WI38 (cell line): ENCODE results near the gene DUSP19.

Experiments used
- H3K4me3 ChIP-seq: 2 replicates; pipeline ENCODE4 v1.5.1; 2011; ENCODE audit warnings: low read depth, mild to moderate bottlenecking, control low read depth, low read length
- TF ChIP-seq, protein P1 (sequence below): IDR thresholded peaks from 2 replicates; pipeline ENCODE4 v1.5.1; 2012; ENCODE audit warnings: low read depth, mild to moderate bottlenecking, control low read depth, low read length

Gene DUSP19

DNA sequence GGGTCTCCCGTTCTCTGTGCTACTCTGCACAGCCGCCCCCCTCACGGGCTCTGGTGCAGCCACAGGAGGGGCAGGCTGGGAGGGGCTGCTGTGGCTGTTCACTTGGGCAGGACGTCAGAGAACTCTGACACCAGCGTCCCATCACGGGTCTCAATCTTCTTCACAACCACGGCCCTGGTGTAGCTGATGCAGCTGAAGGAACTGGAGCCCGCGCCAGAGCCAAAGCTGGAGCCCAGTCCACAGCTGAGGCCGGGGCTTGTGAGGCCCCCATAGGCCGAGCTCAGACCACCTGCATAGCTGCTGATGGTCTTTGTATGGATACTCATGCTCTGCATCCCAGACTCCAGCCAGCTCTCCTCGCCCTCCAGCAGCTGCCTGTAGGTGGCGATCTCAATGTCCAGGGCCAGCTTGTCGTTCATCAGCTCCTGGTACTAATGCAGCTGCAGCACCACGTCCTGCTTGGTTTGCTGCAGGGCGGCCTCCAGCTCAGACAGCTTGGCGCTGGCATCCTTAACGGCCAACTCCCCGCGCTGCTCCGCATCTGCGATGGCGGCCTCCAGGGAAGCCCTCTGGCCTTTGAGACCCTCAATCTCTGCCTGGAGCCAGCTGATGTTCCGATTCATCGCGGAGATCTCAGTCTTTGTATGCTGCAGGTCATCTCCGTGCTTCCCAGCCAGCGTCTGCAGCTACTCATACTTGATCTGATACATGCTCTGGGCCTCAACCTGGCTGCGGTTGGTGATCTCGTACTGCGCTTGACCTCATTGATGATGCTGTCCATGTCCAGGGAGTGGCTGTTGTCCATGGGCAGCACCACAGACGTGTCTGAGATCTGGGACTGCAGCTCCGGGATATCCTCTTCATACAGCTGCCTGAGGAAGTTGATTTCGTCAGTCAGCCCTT lies 7.4 kb upstream of the DUSP19 start:
- TF ChIP-seq, protein P1, sequence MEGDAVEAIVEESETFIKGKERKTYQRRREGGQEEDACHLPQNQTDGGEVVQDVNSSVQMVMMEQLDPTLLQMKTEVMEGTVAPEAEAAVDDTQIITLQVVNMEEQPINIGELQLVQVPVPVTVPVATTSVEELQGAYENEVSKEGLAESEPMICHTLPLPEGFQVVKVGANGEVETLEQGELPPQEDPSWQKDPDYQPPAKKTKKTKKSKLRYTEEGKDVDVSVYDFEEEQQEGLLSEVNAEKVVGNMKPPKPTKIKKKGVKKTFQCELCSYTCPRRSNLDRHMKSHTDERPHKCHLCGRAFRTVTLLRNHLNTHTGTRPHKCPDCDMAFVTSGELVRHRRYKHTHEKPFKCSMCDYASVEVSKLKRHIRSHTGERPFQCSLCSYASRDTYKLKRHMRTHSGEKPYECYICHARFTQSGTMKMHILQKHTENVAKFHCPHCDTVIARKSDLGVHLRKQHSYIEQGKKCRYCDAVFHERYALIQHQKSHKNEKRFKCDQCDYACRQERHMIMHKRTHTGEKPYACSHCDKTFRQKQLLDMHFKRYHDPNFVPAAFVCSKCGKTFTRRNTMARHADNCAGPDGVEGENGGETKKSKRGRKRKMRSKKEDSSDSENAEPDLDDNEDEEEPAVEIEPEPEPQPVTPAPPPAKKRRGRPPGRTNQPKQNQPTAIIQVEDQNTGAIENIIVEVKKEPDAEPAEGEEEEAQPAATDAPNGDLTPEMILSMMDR: peak; percentile 55

DNA sequence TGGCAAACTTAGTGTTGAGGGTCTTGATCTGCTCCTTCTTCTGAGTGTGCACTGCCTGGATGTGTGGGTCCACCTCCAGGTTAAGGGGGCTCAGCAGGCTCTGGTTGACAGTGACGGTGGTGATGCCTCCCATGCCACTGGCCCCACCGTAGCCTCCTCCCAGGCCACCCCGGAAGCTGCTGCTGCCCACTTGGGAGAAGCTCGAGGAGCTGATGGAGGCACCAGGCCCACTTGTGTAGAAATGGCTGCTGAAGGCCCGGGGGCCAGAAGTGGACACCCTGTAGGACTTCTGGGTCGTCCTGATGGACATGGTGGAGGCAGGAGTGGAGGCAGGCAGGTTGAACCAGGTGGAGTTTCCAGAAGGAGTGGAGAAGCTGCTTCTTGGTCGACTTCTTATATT lies 6.4 kb upstream of the DUSP19 start:
- TF ChIP-seq, protein P1: no peak

More for the DNA sequence above, 7.4 kb upstream of the DUSP19 start:
- H3K4me3 ChIP-seq: no peak overlapping the region

DNA sequence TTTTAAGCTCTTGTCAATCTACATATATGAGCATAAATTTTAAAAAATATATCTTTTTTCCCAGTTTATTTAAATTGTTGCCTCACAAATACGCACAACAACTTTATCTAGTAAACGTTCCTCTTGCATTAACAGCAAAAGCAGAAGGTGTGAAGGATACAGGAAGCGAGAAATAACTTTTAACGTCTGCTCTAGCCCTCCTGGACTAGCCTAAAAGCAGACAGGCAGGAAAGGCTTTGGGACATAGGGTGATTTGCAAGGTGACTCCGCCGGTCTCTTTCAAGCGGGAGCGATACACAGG lies 434 bp upstream of the DUSP19 start:
- peak overlapping the region; percentile 85 for H3K4me3 ChIP-seq
- TF ChIP-seq, protein P1: no peak

More for the DNA sequence above, 6.4 kb upstream of the DUSP19 start:
- H3K4me3 ChIP-seq: no peak overlapping the region

DNA sequence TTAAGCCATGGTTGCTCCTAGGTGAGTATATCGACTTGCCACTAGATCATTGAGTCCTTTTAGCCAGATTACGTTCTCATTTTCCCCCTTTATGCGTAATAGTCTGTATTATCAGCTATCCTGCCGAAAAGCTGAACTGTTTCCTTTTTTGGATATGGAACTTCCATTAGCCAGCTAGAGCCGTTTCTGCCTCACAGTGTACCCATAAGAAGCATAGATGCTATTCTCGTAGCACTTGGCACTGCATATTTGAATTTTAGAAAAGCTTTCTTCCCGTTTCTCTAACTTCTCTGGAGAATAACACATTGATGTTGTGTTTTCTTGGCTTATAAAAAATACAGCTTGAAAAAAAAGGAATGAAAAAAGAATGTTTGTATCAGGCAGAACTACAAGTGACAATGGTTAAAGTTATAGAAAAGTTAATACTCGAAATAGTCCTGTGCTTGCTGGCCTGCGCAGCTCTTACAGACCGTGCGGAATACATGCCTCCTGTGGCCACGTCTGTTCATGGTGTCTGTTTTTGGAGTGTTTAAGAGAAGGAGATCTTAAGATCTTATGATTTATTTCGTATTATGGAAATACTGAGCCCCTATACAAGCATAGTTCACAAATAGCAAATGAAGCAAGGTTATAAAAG lies 710 bp downstream of the DUSP19 start:
- H3K4me3 ChIP-seq: peak overlapping the region; percentile 85
- TF ChIP-seq, protein P1: no peak

DNA sequence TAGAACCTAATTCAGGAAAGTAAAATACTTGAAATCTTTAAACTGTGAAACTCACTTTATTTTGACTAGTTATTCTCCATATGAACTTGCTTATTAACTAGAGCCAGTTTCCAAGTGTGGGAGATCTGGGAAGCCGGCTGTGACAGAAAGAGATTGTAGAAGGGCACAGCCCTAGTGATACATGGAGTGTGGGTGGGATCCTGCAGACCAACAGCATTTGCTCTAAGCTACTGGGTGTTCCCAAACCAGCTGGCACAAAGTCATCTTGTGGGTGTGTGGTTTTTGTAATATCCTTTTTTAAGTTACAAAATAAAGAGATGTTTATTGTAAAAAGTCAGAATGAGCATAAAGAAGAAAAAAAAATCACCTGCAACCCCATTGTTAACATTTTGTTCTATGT lies 3.4 kb downstream of the DUSP19 start:
- H3K4me3 ChIP-seq: no peak overlapping the region
- TF ChIP-seq, protein P1: no peak

DNA sequence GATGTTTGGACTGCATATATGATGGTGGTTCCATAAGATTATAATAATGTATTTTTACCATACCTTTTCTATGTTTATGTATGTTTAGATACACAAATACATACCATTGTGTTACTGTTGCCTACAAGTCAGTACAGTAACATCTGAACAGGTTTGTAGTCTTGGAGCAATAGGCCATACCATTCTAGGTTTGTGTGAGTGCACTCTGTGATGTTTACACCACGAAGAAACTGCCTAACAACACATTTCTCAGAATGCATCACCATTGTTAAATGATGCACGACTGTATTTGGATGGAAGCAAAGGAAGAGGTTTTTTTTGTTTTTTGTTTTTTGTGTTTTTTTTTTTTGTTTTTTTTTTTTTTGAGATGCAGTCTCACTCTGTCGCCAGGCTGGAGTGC lies 9.5 kb downstream of the DUSP19 start:
- H3K4me3 ChIP-seq: no peak overlapping the region
- TF ChIP-seq, protein P1: no peak

DNA sequence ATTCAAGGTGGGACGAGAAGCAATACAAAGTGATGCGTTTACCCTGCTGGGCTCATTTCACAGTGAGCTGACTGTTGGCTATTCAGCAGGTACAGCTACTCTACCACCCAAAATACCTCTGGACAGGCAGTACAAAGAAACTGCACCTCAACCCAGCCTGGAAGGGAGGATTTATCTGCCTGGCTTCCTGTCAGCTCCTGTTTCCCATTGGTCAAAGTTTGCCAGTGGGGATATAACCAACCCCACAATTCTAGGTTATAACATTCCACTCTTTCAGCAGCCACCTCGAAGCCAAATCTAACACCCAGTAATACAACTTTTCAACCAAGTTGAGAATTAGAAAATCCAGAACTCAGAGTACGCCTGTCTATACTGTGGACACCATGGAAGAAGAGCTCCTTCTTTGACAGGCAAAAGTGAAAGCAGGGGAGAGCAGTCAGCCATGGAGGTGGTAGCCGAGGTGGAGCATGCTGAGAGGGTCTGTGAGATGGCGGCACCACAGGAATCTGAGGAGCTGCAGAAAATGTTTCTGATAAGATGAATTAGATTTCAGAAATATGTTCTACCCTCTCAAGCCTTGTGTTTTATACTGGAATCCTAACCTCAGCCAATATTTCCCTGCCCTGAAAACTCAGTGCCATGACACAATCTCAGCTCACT lies 10.8 kb downstream of the DUSP19 start:
- no peak overlapping the region for H3K4me3 ChIP-seq
- TF ChIP-seq, protein P1: no peak
